NB4 (cell line): ENCODE results near the gene RANBP17.
"Not testable (repeated sequence)": the region's sequence is repeated elsewhere in the genome, so short reads cannot be mapped to it uniquely, and the experiment has no call there.

Experiments used
- CTCF ChIP-seq: IDR thresholded peaks from one replicate; pipeline ENCODE4 v1.5.1; 2012; ENCODE audit warnings: low read depth, low read length
- MAX ChIP-seq: IDR thresholded peaks from 2 replicates; pipeline ENCODE4 v1.6.1; 2011; ENCODE audit warnings: low read depth, low read length
- POLR2A ChIP-seq: IDR thresholded peaks from 2 replicates; pipeline ENCODE4 v1.6.1; 2011; ENCODE audit warnings: mild to moderate bottlenecking; ENCODE audit not compliant: insufficient read length; ENCODE audit errors: extremely low read depth

GRCh38 chr5:171041893-171042292 is 180.1 kb downstream of the RANBP17 start:
- not testable (repeated sequence) for TF ChIP-seq CTCF, POLR2A, MAX
